Measurements from ENCODE around the gene RNF227.
A peak's percentile ranks its signal among the peaks of the same experiment; 100 is the strongest.

Gene RNF227

DNA sequence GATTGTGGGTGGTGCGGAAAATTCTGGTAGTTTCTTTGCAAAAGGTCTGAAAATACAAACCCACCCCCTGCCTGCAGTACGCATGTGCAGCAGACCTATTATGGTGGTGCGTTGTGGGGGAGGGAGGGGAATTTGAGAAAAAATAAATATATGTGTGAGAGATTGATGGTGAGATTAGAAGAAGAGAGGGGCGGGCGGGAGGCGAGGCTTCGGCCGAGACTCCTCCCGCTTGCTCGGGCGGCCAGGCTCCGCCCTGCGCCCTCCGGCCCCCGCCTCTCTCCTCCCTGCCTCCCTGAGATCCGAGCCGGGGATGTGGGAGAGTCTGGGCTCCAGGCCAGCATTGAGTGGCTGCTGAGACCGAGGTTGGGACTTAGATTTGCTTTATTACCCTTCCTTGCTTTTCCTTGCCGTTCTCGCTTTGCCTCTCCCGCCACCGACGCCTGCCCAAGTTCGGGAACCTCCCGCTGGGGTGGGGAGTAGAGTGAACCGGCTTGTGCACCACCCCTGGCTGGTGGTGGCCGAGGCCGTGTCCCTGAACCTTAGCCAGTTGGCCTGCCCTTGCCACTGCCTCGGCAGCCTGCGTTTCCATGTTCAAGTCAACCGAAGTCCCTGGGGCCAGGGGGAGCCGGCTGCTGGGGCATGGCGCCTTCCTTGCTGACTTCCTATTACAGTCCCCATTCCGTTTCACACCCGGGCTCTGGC is 28.5 kb downstream of the RNF227 start:
- peak overlapping the region; percentile 17; the same call in 1 of the 2 replicates for H3K27ac ChIP-seq (ENCODE audit: low read depth, low read length)
- no peaks in the 10 kb centered on the region for H3K9me3 ChIP-seq (ENCODE audit: insufficient read depth, low read depth, low read length)
- 3% methylated on average over 35 of the region's 35 CpGs for WGBS
- H3K36me3 ChIP-seq (ENCODE audit: insufficient read depth, low read length): peaks cover 9% of the 10 kb centered on the region
- peak overlapping the region; percentile 56 for H3K4me3 ChIP-seq (ENCODE audit: low read length)
- H3K9ac ChIP-seq (ENCODE audit: low read depth, low read length): peak overlapping the region; percentile 49
- H3K4me1 ChIP-seq (ENCODE audit: insufficient read depth, low read length): peaks cover 39% of the 10 kb centered on the region
- peaks cover 18% of the 10 kb centered on the region for H3K27me3 ChIP-seq (ENCODE audit: insufficient read depth, low read length)

GRCh38 chr17:7887038-7887481 is 29.0 kb downstream of the RNF227 start:
- Histone ChIP-seq H3K27ac (ENCODE audit: low read depth, low read length) (no peak overlapping the region), H3K4me3 (ENCODE audit: low read length) (peak overlapping the region; percentile 56), H3K36me3 (ENCODE audit: insufficient read depth, low read length) (peaks cover 9% of the 10 kb centered on the region), H3K9me3 (ENCODE audit: insufficient read depth, low read depth, low read length) (no peaks in the 10 kb centered on the region), H3K27me3 (ENCODE audit: insufficient read depth, low read length) (peaks cover 18% of the 10 kb centered on the region), H3K9ac (ENCODE audit: low read depth, low read length) (no peak overlapping the region; the same call in 1 of the 2 replicates), H3K4me1 (ENCODE audit: insufficient read depth, low read length) (peaks cover 40% of the 10 kb centered on the region)
- 6% methylated on average over 5 of the region's 8 CpGs for WGBS

- no peaks in the 10 kb centered on the region for H3K9me3 ChIP-seq (ENCODE audit: insufficient read depth, low read depth, low read length)
- peak overlapping the region; percentile 56 for H3K4me3 ChIP-seq (ENCODE audit: low read length)
- H3K36me3 ChIP-seq (ENCODE audit: insufficient read depth, low read length): peaks cover 9% of the 10 kb centered on the region; the same call in 1 of the 2 replicates
- no peak overlapping the region for H3K27ac ChIP-seq (ENCODE audit: low read depth, low read length)
- peaks cover 40% of the 10 kb centered on the region for H3K4me1 ChIP-seq (ENCODE audit: insufficient read depth, low read length)
- WGBS: 1% methylated on average over 29 of the region's 30 CpGs
- H3K27me3 ChIP-seq (ENCODE audit: insufficient read depth, low read length): peaks cover 18% of the 10 kb centered on the region
- peak overlapping the region; percentile 60; the same call in 1 of the 2 replicates for H3K9ac ChIP-seq (ENCODE audit: low read depth, low read length)
Measured at GRCh38 chr17:7886227-7887037, 29.7 kb downstream of the RNF227 start.

- H3K4me1 ChIP-seq (ENCODE audit: insufficient read depth, low read length): peaks cover 40% of the 10 kb centered on the region
- peak overlapping the region; percentile 60 for H3K9ac ChIP-seq (ENCODE audit: low read depth, low read length)
- H3K36me3 ChIP-seq (ENCODE audit: insufficient read depth, low read length): peaks cover 7% of the 10 kb centered on the region; the same call in 1 of the 2 replicates
- WGBS: under 1% methylated on average over 64 of the region's 64 CpGs
- no peaks in the 10 kb centered on the region for H3K9me3 ChIP-seq (ENCODE audit: insufficient read depth, low read depth, low read length)
- peaks cover 18% of the 10 kb centered on the region for H3K27me3 ChIP-seq (ENCODE audit: insufficient read depth, low read length)
- H3K4me3 ChIP-seq (ENCODE audit: low read length): peak overlapping the region; percentile 56
- peak overlapping the region; percentile 43; the same call in 1 of the 2 replicates for H3K27ac ChIP-seq (ENCODE audit: low read depth, low read length)
Measured at GRCh38 chr17:7885367-7886226, 30.5 kb downstream of the RNF227 start.

GRCh38 chr17:7884581-7885366 is 31.3 kb downstream of the RNF227 start:
- peaks cover 18% of the 10 kb centered on the region for H3K27me3 ChIP-seq (ENCODE audit: insufficient read depth, low read length)
- WGBS: under 1% methylated on average over 61 of the region's 100 CpGs
- peaks cover 40% of the 10 kb centered on the region for H3K4me1 ChIP-seq (ENCODE audit: insufficient read depth, low read length)
- H3K4me3 ChIP-seq (ENCODE audit: low read length): peak overlapping the region; percentile 56
- H3K9ac ChIP-seq (ENCODE audit: low read depth, low read length): 0 out of 2 replicates have a peak overlapping the region, but pooled peaks have one; percentile 60
- H3K9me3 ChIP-seq (ENCODE audit: insufficient read depth, low read depth, low read length): no peaks in the 10 kb centered on the region
- H3K27ac ChIP-seq (ENCODE audit: low read depth, low read length): no peak overlapping the region; the same call in 1 of the 2 replicates
- H3K36me3 ChIP-seq (ENCODE audit: insufficient read depth, low read length): peaks cover 9% of the 10 kb centered on the region; the same call in 1 of the 2 replicates

DNA sequence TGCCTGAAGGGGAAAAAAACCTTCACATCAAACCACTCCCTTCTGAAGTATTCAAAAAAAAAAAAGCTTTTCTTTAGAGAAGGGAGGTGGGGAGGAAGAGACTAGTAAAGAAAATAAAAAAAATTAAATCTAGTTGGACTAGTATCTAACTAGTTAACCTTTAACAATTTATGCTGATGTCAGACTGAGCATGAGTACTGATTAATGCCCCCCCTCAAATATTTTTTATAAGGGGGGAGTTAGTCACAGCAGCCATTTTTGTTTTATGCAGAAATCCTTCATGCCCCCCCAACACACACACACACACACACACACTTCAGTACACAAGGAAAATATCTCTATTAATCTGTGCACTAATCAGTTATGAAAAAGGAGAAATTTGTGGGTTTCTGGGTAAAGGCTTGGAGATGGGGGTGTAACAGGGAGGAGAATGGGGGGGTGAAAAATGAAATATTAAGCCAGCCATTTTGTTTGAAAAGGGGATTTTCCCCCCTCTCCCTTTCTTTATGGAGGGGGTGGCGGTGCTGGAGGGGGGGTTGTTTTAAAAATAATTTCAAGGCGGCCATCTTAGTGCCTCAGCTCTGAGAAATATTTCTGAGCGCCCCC is 32.2 kb downstream of the RNF227 start:
- Histone ChIP-seq H3K9me3 (ENCODE audit: insufficient read depth, low read depth, low read length) (no peaks in the 10 kb centered on the region), H3K27ac (ENCODE audit: low read depth, low read length) (no peak overlapping the region), H3K4me1 (ENCODE audit: insufficient read depth, low read length) (peaks cover 31% of the 10 kb centered on the region), H3K27me3 (ENCODE audit: insufficient read depth, low read length) (peaks cover 18% of the 10 kb centered on the region), H3K9ac (ENCODE audit: low read depth, low read length) (no peak overlapping the region), H3K36me3 (ENCODE audit: insufficient read depth, low read length) (peaks cover 14% of the 10 kb centered on the region), H3K4me3 (ENCODE audit: low read length) (peak overlapping the region; percentile 35)
- WGBS: no CpG with 5 or more reads among the region's 3 CpGs

DNA sequence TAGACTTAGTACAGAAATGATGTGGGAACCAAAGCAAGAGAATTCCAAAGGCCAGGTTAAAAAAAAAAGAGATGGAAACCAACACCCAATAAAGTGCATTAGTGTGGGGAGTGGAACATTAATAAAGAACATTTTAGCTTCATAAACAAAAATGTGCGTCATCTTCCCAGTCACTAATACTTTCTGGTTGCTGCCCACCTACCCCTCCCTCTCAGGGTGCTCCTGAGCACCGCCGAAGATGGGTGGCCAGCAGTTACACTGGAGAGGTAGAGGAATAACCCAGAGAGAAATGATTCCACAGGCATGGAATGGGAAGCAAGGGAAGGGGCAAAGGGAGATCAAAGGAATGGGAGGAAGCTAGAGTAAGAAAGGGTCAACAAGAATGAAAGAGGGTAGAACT is 33.5 kb downstream of the RNF227 start:
- Histone ChIP-seq H3K27me3 (ENCODE audit: insufficient read depth, low read length) (peaks cover 18% of the 10 kb centered on the region), H3K9me3 (ENCODE audit: insufficient read depth, low read depth, low read length) (no peaks in the 10 kb centered on the region), H3K4me1 (ENCODE audit: insufficient read depth, low read length) (peaks cover 21% of the 10 kb centered on the region; the same call in 1 of the 2 replicates), H3K9ac (ENCODE audit: low read depth, low read length) (no peak overlapping the region), H3K4me3 (ENCODE audit: low read length) (no peak overlapping the region), H3K27ac (ENCODE audit: low read depth, low read length) (no peak overlapping the region), H3K36me3 (ENCODE audit: insufficient read depth, low read length) (peaks cover 18% of the 10 kb centered on the region)
- WGBS: 92% methylated on average over 3 of the region's 3 CpGs

- no peaks in the 10 kb centered on the region for H3K9me3 ChIP-seq (ENCODE audit: insufficient read depth, low read depth, low read length)
- H3K27me3 ChIP-seq (ENCODE audit: insufficient read depth, low read length): peaks cover 16% of the 10 kb centered on the region
- peaks cover 22% of the 10 kb centered on the region for H3K36me3 ChIP-seq (ENCODE audit: insufficient read depth, low read length)
- H3K27ac ChIP-seq (ENCODE audit: low read depth, low read length): no peak overlapping the region
- peaks cover 17% of the 10 kb centered on the region; the same call in 1 of the 2 replicates for H3K4me1 ChIP-seq (ENCODE audit: insufficient read depth, low read length)
- no peak overlapping the region for H3K9ac ChIP-seq (ENCODE audit: low read depth, low read length)
- 93% methylated on average over 7 of the region's 7 CpGs for whole genome bisulfite sequencing
- H3K4me3 ChIP-seq (ENCODE audit: low read length): no peak overlapping the region
Measured at GRCh38 chr17:7882068-7882467, 34.0 kb downstream of the RNF227 start.

- WGBS: 89% methylated on average over 7 of the region's 7 CpGs
- no peak overlapping the region for H3K4me3 ChIP-seq (ENCODE audit: low read length)
Measured at GRCh38 chr17:7881276-7882054, 34.6 kb downstream of the RNF227 start.

More at GRCh38 chr17:7881276-7882054, 34.6 kb downstream of the RNF227 start:
- Histone ChIP-seq H3K9me3 (ENCODE audit: insufficient read depth, low read depth, low read length) (no peaks in the 10 kb centered on the region), H3K4me1 (ENCODE audit: insufficient read depth, low read length) (peaks cover 14% of the 10 kb centered on the region; the same call in 1 of the 2 replicates), H3K9ac (ENCODE audit: low read depth, low read length) (no peak overlapping the region), H3K27me3 (ENCODE audit: insufficient read depth, low read length) (peaks cover 10% of the 10 kb centered on the region), H3K27ac (ENCODE audit: low read depth, low read length) (no peak overlapping the region), H3K36me3 (ENCODE audit: insufficient read depth, low read length) (peaks cover 22% of the 10 kb centered on the region)
